Islet of Langerhans (tissue), 1 donor: ENCODE measurements around the gene CORO2A.

ENCODE experiments used
- FAIRE-seq: peaks from one replicate; lab custom pipeline; 2011; peaks lifted over from hg19 to GRCh38; lab: Jason Lieb, UNC

CORO2A gene

GRCh38 chr9:98192503-98193335 is at the start of gene CORO2A:
Gene CORO2A, minus strand, starts transcription at chr9:98192637. Its CDS starts 34,977 bp downstream, at chr9:98157660.
- FAIRE-seq = no peak

GRCh38 chr9:98241357-98242300 is 49.2 kb upstream of the CORO2A start:
- FAIRE-seq = no peak

GRCh38 chr9:98240475-98240874 is 48.0 kb upstream of the CORO2A start:
- no peak for FAIRE-seq

GRCh38 chr9:98236901-98237487 is 44.6 kb upstream of the CORO2A start:
- no peak for FAIRE-seq

- no peak for FAIRE-seq
Measured at GRCh38 chr9:98235126-98235525, 42.7 kb upstream of the CORO2A start.

- no peak for FAIRE-seq
Measured at GRCh38 chr9:98234245-98234825, 41.9 kb upstream of the CORO2A start.

GRCh38 chr9:98232926-98233325 is 40.5 kb upstream of the CORO2A start:
- FAIRE-seq = no peak

- no peak for FAIRE-seq
Measured at GRCh38 chr9:98231770-98232478, 39.5 kb upstream of the CORO2A start.

GRCh38 chr9:98230789-98231188 is 38.4 kb upstream of the CORO2A start:
- FAIRE-seq = no peak

GRCh38 chr9:98230304-98230703 is 37.9 kb upstream of the CORO2A start:
- FAIRE-seq = no peak

- no peak for FAIRE-seq
Measured at GRCh38 chr9:98229620-98230019, 37.2 kb upstream of the CORO2A start.

- no peak for FAIRE-seq
Measured at GRCh38 chr9:98229090-98229395, 36.6 kb upstream of the CORO2A start.

- FAIRE-seq = no peak
Measured at GRCh38 chr9:98228392-98229089, 36.1 kb upstream of the CORO2A start.

- no peak for FAIRE-seq
Measured at GRCh38 chr9:98227883-98228282, 35.4 kb upstream of the CORO2A start.

GRCh38 chr9:98226957-98227356 is 34.5 kb upstream of the CORO2A start:
- FAIRE-seq = no peak

GRCh38 chr9:98226516-98226915 is 34.1 kb upstream of the CORO2A start:
- FAIRE-seq = no peak

- FAIRE-seq = no peak
Measured at GRCh38 chr9:98225015-98225442, 32.6 kb upstream of the CORO2A start.

- FAIRE-seq = no peak
Measured at GRCh38 chr9:98222885-98223691, 30.7 kb upstream of the CORO2A start.

- FAIRE-seq = no peak
Measured at GRCh38 chr9:98220911-98221310, 28.5 kb upstream of the CORO2A start.

GRCh38 chr9:98219794-98220370 is 27.4 kb upstream of the CORO2A start:
- FAIRE-seq = no peak
